Kidney (tissue), 14 donors: ENCODE data around the gene PACS1. TPM values are rescaled to one million over a fixed set of nuclear protein-coding genes. Genes with fewer than 3 reads are reported as not detected.

Experiments used
- DNase-seq, 5 donors: peaks; one replicate each; pipeline ENCODE4 v3.0.0-alpha.2; 2013 to 2020
- FAIRE-seq: peaks from 2 replicates; lab custom pipeline; 2012; peaks lifted over from hg19 to GRCh38; lab: Jason Lieb, UNC
- H3K27ac ChIP-seq, 2 donors: one replicate each; pipeline ENCODE4 v1.7.0; 2013; ENCODE audit warnings: low read depth in 2 of 2, low read length in 2 of 2, inconsistent platforms in 1 of 2
- H3K27me3 ChIP-seq: one replicate; pipeline ENCODE4 v1.7.1; 2013; ENCODE audit warnings: low read length, inconsistent platforms; ENCODE audit not compliant: control insufficient read depth, insufficient read depth
- H3K36me3 ChIP-seq, 3 donors: one replicate each; pipeline versions ENCODE4 v1.7.0 to v1.7.1; 2013; ENCODE audit warnings: low read length in 3 of 3, control low read depth in 1 of 3, inconsistent platforms in 1 of 3; ENCODE audit not compliant: insufficient read depth in 3 of 3, control insufficient read depth in 2 of 3
- H3K4me1 ChIP-seq, 3 donors: one replicate each; pipeline versions ENCODE4 v1.7.0 to v1.7.1; 2013; ENCODE audit warnings: low read length in 3 of 3, inconsistent platforms in 1 of 3, low read depth in 1 of 3; ENCODE audit not compliant: control insufficient read depth in 2 of 3, insufficient read depth in 2 of 3
- H3K4me3 ChIP-seq, 3 donors: one replicate each; pipeline versions ENCODE4 v1.7.0 to v1.8.1; 2013; ENCODE audit warnings: low read length in 3 of 3, control low read depth in 1 of 3, inconsistent platforms in 1 of 3
- H3K9ac ChIP-seq, 3 donors: one replicate each; pipeline versions ENCODE4 v1.7.0 to v1.7.1; 2013; ENCODE audit warnings: low read length in 3 of 3, control low read depth in 1 of 3, inconsistent platforms in 1 of 3
- H3K9me3 ChIP-seq, 3 donors: one replicate each; pipeline versions ENCODE4 v1.7.0 to v1.7.1; 2013; ENCODE audit warnings: low read length in 3 of 3, control low read depth in 1 of 3, inconsistent platforms in 1 of 3; ENCODE audit not compliant: control insufficient read depth in 2 of 3, insufficient read depth in 1 of 3
- CTCF ChIP-seq: IDR thresholded peaks from 3 replicates; pipeline ENCODE4 v1.5.1; 2012; ENCODE audit warnings: mild to moderate bottlenecking, moderate library complexity, borderline replicate concordance; ENCODE audit not compliant: insufficient read depth; ENCODE audit errors: extremely low read depth
- intact Hi-C: fragments of 100-400 bp; cut with DNase I; formaldehyde crosslinking; loops from one replicate; pipeline ENCODE4 v1.11.1; 2022
- polyA plus RNA-seq: library from polyadenylated mRNA; stranded (reverse); fragments of 350-450 nt; fragmentation: Illumina TruSeq; extraction: RNeasy Lipid Tissue Mini Kit (QIAGEN cat#74804); gene quantifications from one replicate; pipeline ENCODE4 v1.2.3, GENCODE V29; 2014; ENCODE audit warnings: low read depth, low replicate concordance; ENCODE audit not compliant: insufficient read depth
- total RNA-seq: library from RNA; stranded (reverse); fragmentation: NEBNext Ultra II Directional; extraction: Animal tissue kit (Norgen Biotek cat#: 25700); gene quantifications from one replicate; pipeline ENCODE4 v1.2.1, GENCODE V29; 2021
- donor health status: control.
- donor health status: control.
- donor health status: control.
- donor health status: control.
- donor health status: control.
- donor health status: DM: yes; HTN: yes; CAD: no.
- donor health status: Normal renal cell carcinoma (clear cell type).

The PACS1 gene
- total and polyA plus RNA-seq, 2 donors from 2014 or later: 23.7 to 91.8 TPM

GRCh38 chr11:66130978-66131377 lies 60.9 kb downstream of the PACS1 start:
- TF ChIP-seq CTCF: no peak
- H3K9me3 ChIP-seq: no peaks in the 10 kb centered on the region
- no peak overlapping the region for H3K9ac ChIP-seq
- FAIRE-seq: no peak
- H3K27me3 ChIP-seq: no peaks in the 10 kb centered on the region
- H3K36me3 ChIP-seq: no peaks in the 10 kb centered on the region
- no peak overlapping the region for H3K27ac ChIP-seq
- DNase-seq: no peak
- intact Hi-C loops: no loop called here
- H3K4me1 ChIP-seq: peaks cover 5 to 16% (median 8%) of the 10 kb centered on the region in 3 donors
- H3K4me3 ChIP-seq: no peak overlapping the region

- intact Hi-C loops: no loop called here
- H3K4me1 ChIP-seq: peaks cover 2 to 8% (median 3%) of the 10 kb centered on the region in 3 donors
- no peaks in the 10 kb centered on the region for H3K27me3 ChIP-seq
- FAIRE-seq: no peak
- no peak overlapping the region for H3K4me3 ChIP-seq
- H3K36me3 ChIP-seq: no peaks in the 10 kb centered on the region
- no peak overlapping the region for H3K27ac ChIP-seq
- no peak overlapping the region for H3K9ac ChIP-seq
- no peaks in the 10 kb centered on the region for H3K9me3 ChIP-seq
- DNase-seq: no peak
- TF ChIP-seq CTCF: no peak
Measured at GRCh38 chr11:66131937-66132632, 62.0 kb downstream of the PACS1 start.

- Histone ChIP-seq H3K36me3 (no peaks in the 10 kb centered on the region), H3K27me3 (no peaks in the 10 kb centered on the region), H3K9me3 (no peaks in the 10 kb centered on the region), H3K9ac (no peak overlapping the region), H3K4me1 (peaks cover 0 to 6% (median 0%) of the 10 kb centered on the region in 3 donors), H3K27ac (no peak overlapping the region), H3K4me3 (no peak overlapping the region)
- DNase-seq (no peak), FAIRE-seq (no peak)
- intact Hi-C loops: no loop called here
- TF ChIP-seq CTCF: no peak
Measured at GRCh38 chr11:66133216-66133775, 63.2 kb downstream of the PACS1 start.
